WTC11 (cell line): ENCODE measurements around the gene CAMK2A. TPM values are rescaled to one million over a fixed set of nuclear protein-coding genes. Genes with fewer than 3 reads are reported as not detected.

Source experiments
- ATAC-seq: fragments of 200-7000 bp; cut with Tn5 transposase; 2 replicates; pipeline ENCODE4 v1.10.0; 2021; ENCODE audit warnings: mild to moderate bottlenecking, moderate library complexity
- CTCF ChIA-PET: fragments of 300-600 bp; sonication (Branson Sonifier 250); formaldehyde crosslinking; loops from one replicate; lab custom pipeline; 2021; ENCODE audit warnings: antibody characterized with exemption; lab: Charles Lee
- POLR2A ChIA-PET: fragments of 350-600 bp; sonication (Branson Sonifier 250); formaldehyde crosslinking; loops from one replicate; lab custom pipeline; 2021; ENCODE audit warnings: antibody characterized with exemption; lab: Charles Lee
- DNase-seq: peaks from one replicate; pipeline ENCODE4 v3.0.0; 2021; ENCODE audit warnings: low spot score
- H3K27ac Mint-ChIP-seq: 2 replicates; pipeline ENCODE4 v1.8.0; 2021; ENCODE audit warnings: mixed read lengths
- H3K27me3 Mint-ChIP-seq: 2 replicates; pipeline ENCODE4 v1.8.0; 2021; ENCODE audit warnings: low read depth, mild to moderate bottlenecking, moderate library complexity, mixed read lengths
- H3K36me3 Mint-ChIP-seq: 2 replicates; pipeline ENCODE4 v1.8.0; 2021; ENCODE audit warnings: mixed read lengths
- H3K4me1 Mint-ChIP-seq: 2 replicates; pipeline ENCODE4 v1.8.0; 2022; ENCODE audit warnings: mixed read lengths
- H3K4me3 Mint-ChIP-seq: 2 replicates; pipeline ENCODE4 v1.8.0; 2021; ENCODE audit warnings: mild to moderate bottlenecking, moderate library complexity, mixed read lengths
- H3K9me3 Mint-ChIP-seq: 2 replicates; pipeline ENCODE4 v1.8.0; 2021; ENCODE audit warnings: mixed read lengths
- AR ChIP-seq: fragments of 250-450 bp; sonication (Bioruptor Pico); IDR thresholded peaks from 2 replicates; pipeline ENCODE4 v1.9.0; 2021; ENCODE audit warnings: mild to moderate bottlenecking
- E2F1 ChIP-seq: sonication (generic); formaldehyde crosslinking; IDR thresholded peaks from 2 replicates; pipeline ENCODE4 v1.8.0; 2022; ENCODE audit warnings: mild to moderate bottlenecking, missing genetic modification reagents
- E2F5 ChIP-seq: sonication (generic); formaldehyde crosslinking; IDR thresholded peaks from 2 replicates; pipeline ENCODE4 v1.8.1; 2022; ENCODE audit warnings: mild to moderate bottlenecking, moderate library complexity, missing genetic modification reagents
- ERG ChIP-seq: fragments of 250-450 bp; sonication (Bioruptor Pico); IDR thresholded peaks from 2 replicates; pipeline ENCODE4 v1.8.0; 2021; ENCODE audit warnings: mild to moderate bottlenecking
- ESRRA ChIP-seq: sonication (generic); formaldehyde crosslinking; IDR thresholded peaks from 2 replicates; pipeline ENCODE4 v1.8.1; 2022; ENCODE audit warnings: mild to moderate bottlenecking, missing genetic modification reagents, borderline replicate concordance
- ETV6 ChIP-seq: sonication (generic); formaldehyde crosslinking; IDR thresholded peaks from 2 replicates; pipeline ENCODE4 v1.8.1; 2022; ENCODE audit warnings: mild to moderate bottlenecking, missing genetic modification reagents
- FOXP4 ChIP-seq: sonication (generic); formaldehyde crosslinking; IDR thresholded peaks from 2 replicates; pipeline ENCODE4 v1.8.0; 2022; ENCODE audit warnings: mild to moderate bottlenecking, missing genetic modification reagents
- GABPB1 ChIP-seq: sonication (generic); formaldehyde crosslinking; IDR thresholded peaks from 2 replicates; pipeline ENCODE4 v1.8.1; 2023; ENCODE audit warnings: mild to moderate bottlenecking, missing genetic modification reagents
- GRHL2 ChIP-seq: fragments of 250-450 bp; sonication (Bioruptor Pico); IDR thresholded peaks from 2 replicates; pipeline ENCODE4 v1.8.0; 2022; ENCODE audit warnings: mild to moderate bottlenecking, moderate library complexity; ENCODE audit not compliant: insufficient replicate concordance, severe bottlenecking
- IRF2 ChIP-seq: sonication (generic); formaldehyde crosslinking; IDR thresholded peaks from 2 replicates; pipeline ENCODE4 v1.8.0; 2022; ENCODE audit warnings: low read depth, missing genetic modification reagents, borderline replicate concordance
- JAZF1 ChIP-seq: fragments of 250-450 bp; sonication (Bioruptor Pico); IDR thresholded peaks from 2 replicates; pipeline ENCODE4 v1.9.0; 2021; ENCODE audit warnings: moderate library complexity, mild to moderate bottlenecking, inconsistent platforms
- JUN ChIP-seq: sonication (generic); formaldehyde crosslinking; IDR thresholded peaks from 2 replicates; pipeline ENCODE4 v1.8.0; 2023; ENCODE audit warnings: mild to moderate bottlenecking, missing genetic modification reagents
- NR3C1 ChIP-seq: sonication (generic); formaldehyde crosslinking; conservative IDR thresholded peaks from 2 replicates; pipeline ENCODE4 v1.8.1; 2023; ENCODE audit warnings: low read depth, mild to moderate bottlenecking, missing genetic modification reagents
- USF1 ChIP-seq: sonication (generic); formaldehyde crosslinking; IDR thresholded peaks from 2 replicates; pipeline ENCODE4 v1.8.0; 2022; ENCODE audit warnings: mild to moderate bottlenecking, missing genetic modification reagents
- ZNF263 ChIP-seq: sonication (generic); formaldehyde crosslinking; IDR thresholded peaks from 2 replicates; pipeline ENCODE4 v1.8.1; 2022; ENCODE audit warnings: low read depth, mild to moderate bottlenecking, moderate library complexity, missing genetic modification reagents
- ZSCAN18 ChIP-seq: fragments of 250-450 bp; sonication (Bioruptor Pico); IDR thresholded peaks from 2 replicates; pipeline ENCODE4 v2.1.2; 2022; ENCODE audit warnings: mild to moderate bottlenecking, moderate library complexity
- total RNA-seq: library from RNA; stranded (reverse); gene quantifications from 3 replicates; pipeline ENCODE4 v1.2.3, GENCODE V29; 2021

Gene CAMK2A
- total RNA-seq, 1 experiment from 2014 or later: 0.13 TPM

GRCh38 chr5:150172556-150172955 is 117.0 kb downstream of the CAMK2A start:
- POLR2A ChIA-PET: no interaction called here

GRCh38 chr5:150172145-150172544 is 117.4 kb downstream of the CAMK2A start:
- Mint-ChIP-seq H3K4me1 (peaks cover 4% of the 10 kb centered on the region), H3K36me3 (no peaks in the 10 kb centered on the region), H3K4me3 (no peak overlapping the region), H3K9me3 (no peaks in the 10 kb centered on the region), H3K27ac (no peak overlapping the region), H3K27me3 (peaks cover 71% of the 10 kb centered on the region)
- POLR2A ChIA-PET: no interaction called here
- CTCF ChIA-PET: interaction anchor here (0.5 to 2.7 kb wide), 6 partner anchors 10 to 100 kb away, joined by 3 to 7 read pairs (median 4); partner anchors contain the start of gene SLC6A7
- ATAC-seq: no peak
- DNase-seq: no peak
- TF ChIP-seq ESRRA (CRISPR knock-in tag) (no peak), USF1 (no peak), E2F5 (CRISPR knock-in tag) (no peak), JAZF1 (CRISPR knock-in tag) (no peak), NR3C1 (CRISPR knock-in tag) (no peak), ZSCAN18 (no peak), JUN (CRISPR knock-in tag) (no peak)

More at GRCh38 chr5:150172556-150172955, 117.0 kb downstream of the CAMK2A start:
- Mint-ChIP-seq H3K27me3 (peaks cover 67% of the 10 kb centered on the region), H3K27ac (no peak overlapping the region), H3K9me3 (no peaks in the 10 kb centered on the region), H3K4me3 (no peak overlapping the region), H3K36me3 (no peaks in the 10 kb centered on the region), H3K4me1 (peaks cover 2% of the 10 kb centered on the region)
- ATAC-seq (no peak), DNase-seq (no peak)
- TF ChIP-seq AR (CRISPR knock-in tag) (no peak), GABPB1 (no peak), IRF2 (CRISPR knock-in tag) (no peak), ETV6 (no peak), E2F1 (no peak), ZNF263 (CRISPR knock-in tag) (no peak), GRHL2 (no peak), JAZF1 (CRISPR knock-in tag) (no peak), FOXP4 (CRISPR knock-in tag) (no peak), ERG (no peak)
- CTCF ChIA-PET: interaction anchor here (0.9 to 2.7 kb wide), 4 partner anchors 11 to 42 kb away, joined by 3 to 7 read pairs (median 4); partner anchors contain the start of gene SLC6A7
